Erythroblast (primary cell): Measurements from ENCODE around the gene UCHL3.

Experiments used
- DNase-seq, 2 experiments: peaks; one replicate each; lab custom pipeline; 2025; lab: John Stamatoyannopoulos, UW
- GATA1 ChIP-seq: IDR thresholded peaks from 2 replicates; pipeline ENCODE4 v1.6.1; 2011; ENCODE audit warnings: low read depth, mild to moderate bottlenecking, control low read depth, low read length, moderate library complexity
- POLR2A ChIP-seq: IDR thresholded peaks from 2 replicates; pipeline ENCODE4 v1.6.1; 2011; ENCODE audit warnings: mild to moderate bottlenecking, low read length

UCHL3 gene

DNA sequence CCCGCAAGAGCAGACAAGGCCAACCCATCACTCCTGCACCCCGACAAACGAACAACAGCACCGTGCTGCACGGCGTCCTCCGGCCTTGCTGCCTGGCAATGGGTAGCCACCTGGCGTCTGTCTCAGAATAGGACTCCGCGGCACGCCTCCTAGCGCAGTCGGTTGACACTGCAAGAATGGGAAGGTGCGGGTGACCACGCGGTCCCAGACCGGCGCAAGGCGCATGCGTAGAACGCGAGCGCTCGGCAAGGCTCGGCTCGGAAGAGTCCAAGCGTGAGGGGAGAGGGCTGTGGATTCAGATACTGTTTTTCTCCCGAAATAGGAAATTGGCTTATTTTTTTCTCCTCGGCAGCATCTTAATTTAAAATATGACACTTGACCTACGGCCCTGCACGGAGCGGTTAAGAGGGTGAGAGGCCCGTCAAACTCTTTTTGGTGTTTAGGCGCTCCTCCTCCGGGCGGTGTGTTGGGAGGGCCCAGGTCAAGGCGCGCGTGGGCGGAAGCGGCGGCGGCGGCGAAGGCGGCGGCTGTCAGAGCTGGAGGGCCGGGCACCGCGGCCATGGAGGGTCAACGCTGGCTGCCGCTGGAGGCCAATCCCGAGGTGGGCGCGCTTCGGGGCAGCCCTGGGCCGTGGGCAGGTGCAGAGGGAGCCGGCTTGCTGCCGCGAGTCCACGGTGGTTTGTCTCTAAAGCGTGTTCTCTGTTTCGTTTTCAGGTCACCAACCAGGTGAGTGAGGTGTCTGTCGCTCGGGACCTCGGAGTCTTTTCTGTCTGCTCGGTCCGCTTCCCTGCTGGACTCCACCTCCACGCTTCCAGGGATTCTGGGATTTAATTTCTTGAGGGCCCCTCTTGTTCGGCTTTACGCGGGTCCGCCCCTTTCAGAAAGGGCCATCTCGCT, at the start of gene UCHL3:
Gene UCHL3, plus strand, starts transcription at position 530 of the 897 bp plus-strand sequence. Its CDS starts 30 bp downstream, at position 560.
- DNase-seq, result peak; percentile 97 to 98
- TF ChIP-seq POLR2A (peak; percentile 73), GATA1 (no peak)

DNA sequence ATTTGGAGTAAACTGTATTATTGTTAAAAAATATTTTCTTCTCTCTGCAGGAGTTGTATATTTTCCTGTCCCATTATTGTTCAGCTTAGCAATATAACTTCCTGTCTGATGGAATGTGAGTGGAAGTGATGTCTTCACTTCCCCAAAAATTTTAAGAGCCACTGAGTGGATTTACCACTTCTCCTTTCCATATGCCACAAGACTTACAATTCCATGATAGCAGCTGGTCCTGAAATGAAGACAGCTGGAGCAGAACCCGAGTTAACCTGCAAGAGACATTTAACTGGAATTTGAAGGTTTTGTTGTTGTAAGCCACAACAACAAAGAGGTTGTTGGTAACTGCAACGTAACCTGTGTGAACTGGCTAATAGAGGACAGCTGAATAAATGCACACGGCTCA, 44.3 kb upstream of the UCHL3 start:
- no peak for TF ChIP-seq POLR2A
- no peak for TF ChIP-seq GATA1

DNA sequence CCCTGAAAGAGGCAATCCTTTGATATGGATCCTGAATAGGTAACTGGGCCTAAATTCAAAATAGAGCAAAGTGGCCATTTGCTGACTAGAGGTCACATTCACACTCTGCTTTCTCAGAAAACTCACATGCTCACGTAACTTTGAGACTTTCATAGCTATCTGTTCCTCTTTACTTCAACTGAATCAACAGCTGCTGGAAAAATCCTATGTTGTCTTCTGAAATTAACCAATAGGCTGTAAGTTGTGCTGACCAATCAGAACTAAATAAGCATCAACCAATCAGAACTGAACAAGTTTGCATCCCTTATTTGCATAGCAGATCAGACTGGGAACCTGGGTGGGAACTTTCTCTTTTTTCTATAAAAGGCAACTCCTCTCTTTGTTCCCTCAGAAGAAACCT, 43.6 kb upstream of the UCHL3 start:
- TF ChIP-seq POLR2A (no peak), GATA1 (no peak)
- peak in 1 of 2 experiments; percentile 4 for DNase-seq

More for the DNA sequence above, 44.3 kb upstream of the UCHL3 start:
- DNase-seq, result no peak

DNA sequence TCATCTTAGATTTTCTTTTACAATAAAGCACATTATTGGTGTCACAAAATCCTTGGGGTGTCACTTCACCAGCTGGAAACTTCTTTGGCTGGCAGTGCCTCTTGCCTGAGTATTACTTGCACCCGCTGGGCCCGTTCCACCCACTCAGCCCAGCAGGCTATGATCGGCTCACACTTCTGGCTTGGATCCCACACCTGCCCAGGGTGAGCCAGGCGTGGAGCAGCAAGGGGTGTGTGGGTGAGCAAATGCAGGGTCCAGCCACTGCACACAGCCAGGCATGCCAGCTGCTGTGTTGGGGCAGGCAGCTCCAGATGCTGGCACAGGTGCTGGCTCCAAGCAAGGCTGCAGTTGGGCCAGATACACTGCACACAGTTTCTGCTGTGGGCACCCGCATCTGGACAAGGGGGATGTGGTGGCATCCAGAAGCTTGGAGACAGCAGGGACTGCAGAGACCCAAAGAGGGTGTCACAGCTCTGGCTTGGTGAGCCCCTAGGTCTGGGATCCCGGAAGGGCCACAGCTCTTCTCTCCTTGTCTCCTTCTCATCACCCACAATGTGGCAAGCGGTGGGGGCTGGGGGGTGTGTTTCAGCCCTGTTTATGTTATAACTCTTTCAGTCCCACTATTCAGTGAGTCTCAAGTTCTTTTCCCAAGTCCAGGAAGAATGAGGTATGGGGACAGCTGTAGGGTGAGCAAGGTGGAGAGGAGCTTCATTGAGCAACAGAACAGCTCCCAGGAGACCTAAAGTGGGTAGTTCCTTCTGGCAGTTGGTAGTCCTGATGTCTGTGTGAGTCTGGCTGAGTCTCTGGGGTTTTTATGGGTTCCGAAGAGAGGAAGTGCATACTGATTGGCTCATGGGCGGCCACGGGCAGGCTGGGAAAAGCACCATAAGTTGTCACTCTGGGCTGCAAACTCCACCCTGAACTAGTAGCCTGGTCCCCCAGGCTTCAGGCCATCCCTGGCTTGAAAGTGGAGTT, 42.3 kb upstream of the UCHL3 start:
- no peak for DNase-seq
- TF ChIP-seq POLR2A (no peak), GATA1 (no peak)

DNA sequence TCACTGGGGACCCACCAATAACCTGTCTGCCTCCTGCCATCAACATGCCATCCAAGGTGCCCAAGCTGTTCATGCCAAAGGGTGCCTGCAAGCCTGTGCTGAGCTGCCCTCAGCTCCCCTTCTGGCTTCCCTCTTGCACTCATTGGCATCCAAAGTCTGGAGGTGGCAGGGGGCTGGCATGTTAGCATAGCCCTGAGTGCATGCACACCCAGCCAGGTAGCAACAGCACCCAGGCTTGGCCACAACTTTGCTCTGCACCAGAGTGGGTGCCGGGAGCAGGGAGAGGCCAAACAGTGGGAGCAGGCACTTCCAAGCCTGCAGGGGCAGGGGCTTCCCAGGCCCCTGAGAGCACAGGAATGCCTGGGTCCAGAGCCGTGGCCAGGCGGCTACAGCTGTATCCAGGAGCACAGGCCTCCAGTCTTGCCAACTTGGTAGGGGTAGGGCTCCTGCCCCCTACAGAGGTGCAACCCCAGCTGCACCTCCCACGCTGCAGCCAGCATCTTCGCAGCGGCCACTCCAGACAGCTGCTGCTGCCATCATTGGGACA, 41.5 kb upstream of the UCHL3 start:
- TF ChIP-seq GATA1 (no peak), POLR2A (no peak)
- no peak for DNase-seq

DNA sequence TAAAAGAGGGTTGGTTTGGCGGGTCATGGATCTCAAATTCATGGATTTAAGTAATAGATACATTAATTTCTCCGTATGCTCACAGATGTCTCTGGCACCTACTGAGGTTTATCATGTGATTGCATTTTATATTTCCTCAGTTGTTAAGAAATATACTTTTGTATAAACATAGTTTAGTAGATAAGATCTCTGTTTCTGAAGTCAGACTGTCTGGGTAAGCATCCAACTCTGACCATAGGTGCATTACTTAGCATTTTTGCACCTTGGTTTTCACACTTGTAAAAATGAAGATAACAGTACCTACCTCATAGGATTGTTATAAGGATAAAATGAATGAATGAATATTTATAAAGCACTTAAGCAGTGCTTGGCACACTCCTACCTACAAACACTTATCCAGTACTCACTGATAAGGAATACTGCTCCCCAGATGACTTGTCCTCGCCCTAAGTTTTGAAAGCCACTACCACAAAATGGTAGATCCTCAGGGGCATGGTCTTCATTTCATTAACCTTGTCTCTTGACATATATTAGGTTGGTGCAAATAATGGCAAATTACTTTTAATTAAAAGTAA, 38.5 kb upstream of the UCHL3 start:
- TF ChIP-seq POLR2A (no peak), GATA1 (no peak)
- no peak for DNase-seq

DNA sequence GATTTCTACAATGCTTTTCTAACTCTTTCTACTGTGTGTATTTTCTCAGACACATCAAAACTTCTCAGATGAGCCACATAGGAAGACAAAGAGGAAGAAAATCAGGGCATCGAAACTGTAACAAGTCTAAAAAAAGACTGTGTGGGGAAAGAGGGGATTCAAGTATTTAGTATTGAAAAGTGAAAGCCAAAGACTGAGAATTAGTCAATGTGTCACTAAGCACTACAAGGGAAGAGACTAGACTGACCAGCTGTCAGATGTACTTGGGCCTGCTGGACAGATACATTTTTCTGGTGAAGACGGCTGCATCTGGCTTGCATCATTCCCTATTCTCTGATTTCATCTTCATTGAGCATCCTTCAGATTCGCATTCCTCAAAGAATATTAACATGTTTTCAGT, 37.3 kb upstream of the UCHL3 start:
- TF ChIP-seq POLR2A (no peak), GATA1 (no peak)
- no peak for DNase-seq

DNA sequence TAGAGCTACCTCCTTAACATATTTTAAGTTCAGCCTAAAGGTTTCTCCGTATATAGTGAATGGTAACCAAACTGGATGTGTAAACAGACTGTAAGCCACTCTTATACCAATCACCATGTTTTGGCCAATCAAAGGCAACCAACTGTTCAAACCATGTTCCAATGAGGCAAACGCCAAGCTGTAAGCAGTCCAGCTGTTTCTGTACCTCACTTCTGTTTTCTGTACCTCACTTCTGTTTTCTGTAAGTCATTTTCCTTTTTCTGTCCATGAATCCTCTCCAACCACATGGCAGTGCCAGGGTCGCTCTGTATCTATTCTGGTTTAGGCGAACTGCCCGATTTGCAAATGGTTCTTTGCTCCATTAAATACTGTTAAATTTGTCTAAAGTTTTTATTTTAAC, 36.3 kb upstream of the UCHL3 start:
- TF ChIP-seq GATA1 (no peak), POLR2A (no peak)
- DNase-seq, result no peak

DNA sequence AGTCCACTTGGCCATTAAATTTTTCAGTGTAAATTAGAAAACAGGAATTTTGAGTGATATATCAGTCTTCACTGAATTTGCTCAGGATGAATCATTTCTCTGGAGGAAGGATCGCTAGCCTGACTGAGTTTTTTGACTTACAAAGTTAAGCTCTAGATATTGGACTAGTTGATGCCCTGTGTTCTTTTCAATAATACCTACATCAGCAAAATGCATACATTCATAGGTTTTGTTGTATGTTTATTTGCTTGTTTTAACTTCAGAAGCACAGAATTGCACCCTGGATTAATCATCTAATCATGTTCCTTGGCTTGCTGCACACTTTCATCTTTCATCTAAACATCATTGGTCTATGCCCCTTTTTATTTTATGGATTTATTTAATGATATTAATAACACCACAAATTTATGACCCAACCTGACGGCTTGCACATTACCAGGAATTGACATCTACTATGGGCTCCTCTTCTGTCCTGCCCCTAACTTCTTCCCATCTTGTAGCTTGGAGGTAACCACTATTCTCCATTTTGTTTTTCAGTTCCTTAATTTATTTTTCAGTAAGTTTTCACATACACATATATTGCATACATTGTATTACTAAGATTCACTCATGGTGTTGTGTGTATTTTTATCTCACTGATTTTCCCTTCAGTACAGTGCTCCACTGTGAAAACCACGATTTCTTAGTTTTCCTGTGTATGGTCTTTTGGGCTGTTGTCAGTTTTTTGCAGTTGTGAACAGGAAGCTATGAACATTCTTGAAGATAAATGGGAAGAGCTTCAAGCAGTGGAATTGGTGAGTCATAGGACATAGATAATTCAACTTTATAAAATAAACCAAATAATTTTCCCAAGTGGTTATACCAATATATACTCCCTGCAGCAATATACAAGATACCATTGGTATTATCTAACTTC, 35.3 kb upstream of the UCHL3 start:
- TF ChIP-seq GATA1, result no peak
- no peak for TF ChIP-seq POLR2A
- DNase-seq, result no peak

DNA sequence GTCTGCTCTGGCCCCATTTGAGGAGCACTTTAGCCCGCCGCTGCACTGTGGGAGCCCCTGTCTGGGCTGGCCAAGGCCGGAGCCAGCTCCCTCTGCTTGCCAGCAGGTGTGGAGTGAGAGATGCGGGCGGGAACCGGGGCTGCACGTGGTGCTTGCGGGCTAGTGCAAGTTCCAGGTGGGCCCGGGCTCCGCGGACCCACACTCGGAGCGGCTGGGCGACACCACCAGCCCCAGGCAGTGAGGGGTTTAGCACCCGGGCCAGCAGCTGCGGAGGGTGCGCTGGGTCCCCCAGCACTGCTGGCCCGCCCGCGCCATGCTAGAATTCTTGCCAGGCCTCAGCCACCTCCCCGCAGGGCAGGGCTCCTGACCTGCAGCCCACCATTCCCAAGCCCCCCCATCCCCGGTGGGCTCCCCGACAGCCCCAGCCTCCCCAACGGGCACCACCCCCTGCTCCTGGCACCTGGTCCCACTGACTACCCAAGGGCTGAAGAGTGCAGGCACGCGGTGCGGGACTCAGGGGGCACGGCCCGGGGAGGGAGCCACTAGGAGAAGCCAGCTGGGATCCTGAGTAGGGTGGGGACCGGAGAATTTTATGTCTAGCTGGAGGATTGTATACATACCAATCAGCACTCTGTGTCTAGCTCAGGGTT, 31.0 kb upstream of the UCHL3 start:
- DNase-seq, result no peak
- TF ChIP-seq GATA1, result no peak
- TF ChIP-seq POLR2A, result no peak

DNA sequence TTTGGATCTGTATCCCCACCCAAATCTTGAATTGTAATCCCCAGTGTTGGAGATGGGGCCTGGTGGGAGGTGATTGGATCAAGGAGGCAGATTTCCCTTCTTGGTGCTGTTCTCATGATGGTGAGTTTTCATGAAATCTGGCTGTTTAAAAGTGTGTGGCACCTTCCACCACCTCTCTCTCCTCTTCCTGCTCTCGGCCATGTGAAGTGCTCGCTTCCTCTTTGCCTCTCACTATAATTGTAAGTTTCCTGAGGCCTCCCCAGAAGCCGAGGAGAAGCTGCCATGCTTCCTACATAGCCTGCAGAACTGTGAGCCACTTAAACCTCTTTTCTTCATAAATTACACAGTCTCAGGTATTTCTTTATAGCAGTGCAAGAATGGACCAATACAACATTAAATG, 27.6 kb upstream of the UCHL3 start:
- TF ChIP-seq POLR2A, result no peak
- no peak for DNase-seq

DNA sequence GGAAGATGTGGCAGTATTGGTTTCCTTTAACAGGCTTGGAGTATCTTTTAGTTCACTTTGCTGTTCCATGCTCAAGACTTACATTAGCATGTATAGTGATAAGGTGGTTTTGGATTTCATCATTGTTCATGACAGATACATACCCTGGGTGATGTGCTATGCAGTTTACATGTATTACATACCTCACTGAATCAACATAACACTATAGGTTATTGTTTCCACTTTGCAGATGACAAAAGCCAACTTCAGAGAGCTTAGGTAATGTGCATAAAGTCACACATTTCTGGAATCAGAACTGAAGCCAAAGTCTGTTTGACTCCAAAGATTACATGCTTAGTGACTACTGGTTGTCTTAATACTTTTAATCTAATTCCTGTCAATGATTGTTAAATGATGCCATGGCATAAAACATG, 19.0 kb upstream of the UCHL3 start:
- DNase-seq, result no peak
- TF ChIP-seq POLR2A (no peak), GATA1 (no peak)
